Memory B cell (primary cell): ENCODE data around the gene DAPK2.
A peak's percentile ranks its signal among the peaks of the same experiment; 100 is the strongest.
"Not testable (repeated sequence)": the region's sequence is repeated elsewhere in the genome, so short reads cannot be mapped to it uniquely, and the experiment has no call there.

ENCODE experiments used
- ATAC-seq: fragments of 150-1000 bp; cut with Tn5 transposase; 2 replicates; pipeline ENCODE4 v1.10.0; 2021; ENCODE audit warnings: low read depth, mild to moderate bottlenecking, moderate library complexity
- DNase-seq, 2 donors: peaks; one replicate each; pipeline ENCODE4 v3.0.0; 2022; ENCODE audit warnings: low spot score in 2 of 2
- H3K27ac Mint-ChIP-seq: one replicate; pipeline ENCODE4 v1.8.0; 2022; ENCODE audit warnings: mild to moderate bottlenecking, moderate library complexity, mixed read lengths
- H3K27me3 Mint-ChIP-seq: one replicate; pipeline ENCODE4 v1.8.0; 2022; ENCODE audit warnings: mixed read lengths
- H3K36me3 Mint-ChIP-seq: one replicate; pipeline ENCODE4 v1.8.0; 2022; ENCODE audit warnings: mild to moderate bottlenecking, mixed read lengths
- H3K4me1 Mint-ChIP-seq: one replicate; pipeline ENCODE4 v1.8.0; 2022; ENCODE audit warnings: mixed read lengths
- H3K4me3 Mint-ChIP-seq: one replicate; pipeline ENCODE4 v1.8.0; 2022; ENCODE audit warnings: mild to moderate bottlenecking, moderate library complexity, mixed read lengths
- H3K9me3 Mint-ChIP-seq: one replicate; pipeline ENCODE4 v1.8.0; 2022; ENCODE audit warnings: mixed read lengths

The DAPK2 gene

GRCh38 chr15:64070965-64071851 is 24.9 kb upstream of the DAPK2 start:
- H3K27ac Mint-ChIP-seq, result peak overlapping the region; percentile 35
- no peak for ATAC-seq
- peaks cover 18% of the 10 kb centered on the region for H3K4me1 Mint-ChIP-seq
- DNase-seq, result no peak
- peaks cover 16% of the 10 kb centered on the region for H3K36me3 Mint-ChIP-seq
- no peak overlapping the region for H3K4me3 Mint-ChIP-seq
- H3K9me3 Mint-ChIP-seq, result no peaks in the 10 kb centered on the region
- no peaks in the 10 kb centered on the region for H3K27me3 Mint-ChIP-seq

GRCh38 chr15:64070106-64070505 is 23.8 kb upstream of the DAPK2 start:
- DNase-seq (no peak), ATAC-seq (no peak)
- Mint-ChIP-seq H3K36me3 (peaks cover 13% of the 10 kb centered on the region), H3K9me3 (no peaks in the 10 kb centered on the region), H3K27ac (peak overlapping the region; percentile 81), H3K4me1 (peaks cover 15% of the 10 kb centered on the region), H3K4me3 (no peak overlapping the region), H3K27me3 (no peaks in the 10 kb centered on the region)

- DNase-seq (no peak), ATAC-seq (no peak)
- no peak overlapping the region for H3K4me3 Mint-ChIP-seq
- H3K27me3 Mint-ChIP-seq, result no peaks in the 10 kb centered on the region
- H3K36me3 Mint-ChIP-seq, result peaks cover 9% of the 10 kb centered on the region
- H3K9me3 Mint-ChIP-seq, result no peaks in the 10 kb centered on the region
- H3K27ac Mint-ChIP-seq, result peak overlapping the region; percentile 11
- peaks cover 15% of the 10 kb centered on the region for H3K4me1 Mint-ChIP-seq
Measured at GRCh38 chr15:64068133-64068532, 21.8 kb upstream of the DAPK2 start.

- DNase-seq (peak; percentile 72 to 75), ATAC-seq (peak; percentile 81)
- Mint-ChIP-seq H3K4me1 (peaks cover 15% of the 10 kb centered on the region), H3K36me3 (peaks cover 9% of the 10 kb centered on the region), H3K27me3 (no peaks in the 10 kb centered on the region), H3K9me3 (no peaks in the 10 kb centered on the region), H3K4me3 (no peak overlapping the region), H3K27ac (peak overlapping the region; percentile 11)
Measured at GRCh38 chr15:64067564-64068030, 21.3 kb upstream of the DAPK2 start.

- H3K27me3 Mint-ChIP-seq, result no peaks in the 10 kb centered on the region
- ATAC-seq, result no peak
- H3K27ac Mint-ChIP-seq, result no peak overlapping the region
- peaks cover 2% of the 10 kb centered on the region for H3K36me3 Mint-ChIP-seq
- DNase-seq, result no peak
- no peak overlapping the region for H3K4me3 Mint-ChIP-seq
- H3K9me3 Mint-ChIP-seq, result no peaks in the 10 kb centered on the region
- H3K4me1 Mint-ChIP-seq, result peaks cover 15% of the 10 kb centered on the region
Measured at GRCh38 chr15:64066451-64066850, 20.2 kb upstream of the DAPK2 start.

- DNase-seq, result no peak
- Mint-ChIP-seq H3K27ac (no peak overlapping the region), H3K4me3 (no peak overlapping the region), H3K4me1 (no peaks in the 10 kb centered on the region), H3K36me3 (no peaks in the 10 kb centered on the region), H3K27me3 (no peaks in the 10 kb centered on the region), H3K9me3 (no peaks in the 10 kb centered on the region)
- ATAC-seq, result no peak
Measured at GRCh38 chr15:64060716-64061115, 14.4 kb upstream of the DAPK2 start.

- H3K27ac Mint-ChIP-seq, DNase-seq, H3K4me1 Mint-ChIP-seq, ATAC-seq, H3K4me3 Mint-ChIP-seq, H3K36me3 Mint-ChIP-seq, H3K27me3 Mint-ChIP-seq, H3K9me3 Mint-ChIP-seq: not testable (repeated sequence)
Measured at GRCh38 chr15:64059104-64059503, 12.8 kb upstream of the DAPK2 start.

- no peaks in the 10 kb centered on the region for H3K27me3 Mint-ChIP-seq
- ATAC-seq (no peak), DNase-seq (no peak)
- no peaks in the 10 kb centered on the region for H3K36me3 Mint-ChIP-seq
- no peak overlapping the region for H3K27ac Mint-ChIP-seq
- no peaks in the 10 kb centered on the region for H3K9me3 Mint-ChIP-seq
- no peak overlapping the region for H3K4me3 Mint-ChIP-seq
- H3K4me1 Mint-ChIP-seq, result no peaks in the 10 kb centered on the region
Measured at GRCh38 chr15:64058279-64058678, 12.0 kb upstream of the DAPK2 start.

- H3K4me1 Mint-ChIP-seq, H3K4me3 Mint-ChIP-seq, ATAC-seq, DNase-seq, H3K27me3 Mint-ChIP-seq, H3K27ac Mint-ChIP-seq, H3K9me3 Mint-ChIP-seq, H3K36me3 Mint-ChIP-seq: not testable (repeated sequence)
Measured at GRCh38 chr15:64053674-64054073, 7.4 kb upstream of the DAPK2 start.

- no peaks in the 10 kb centered on the region for H3K9me3 Mint-ChIP-seq
- no peaks in the 10 kb centered on the region for H3K36me3 Mint-ChIP-seq
- H3K27me3 Mint-ChIP-seq, result no peaks in the 10 kb centered on the region
- H3K4me1 Mint-ChIP-seq, result peaks cover 12% of the 10 kb centered on the region
- H3K27ac Mint-ChIP-seq, result no peak overlapping the region
- ATAC-seq, result no peak
- DNase-seq, result no peak
- H3K4me3 Mint-ChIP-seq, result no peak overlapping the region
Measured at GRCh38 chr15:64052925-64053491, 6.7 kb upstream of the DAPK2 start.

GRCh38 chr15:64051407-64052259 is 5.3 kb upstream of the DAPK2 start:
- Mint-ChIP-seq H3K27ac (no peak overlapping the region), H3K4me3 (no peak overlapping the region), H3K27me3 (no peaks in the 10 kb centered on the region), H3K9me3 (no peaks in the 10 kb centered on the region), H3K4me1 (peaks cover 19% of the 10 kb centered on the region), H3K36me3 (no peaks in the 10 kb centered on the region)
- ATAC-seq (no peak), DNase-seq (no peak)

GRCh38 chr15:64051093-64051402 is 4.8 kb upstream of the DAPK2 start:
- ATAC-seq (no peak), DNase-seq (no peak)
- Mint-ChIP-seq H3K36me3 (no peaks in the 10 kb centered on the region), H3K27me3 (no peaks in the 10 kb centered on the region), H3K9me3 (no peaks in the 10 kb centered on the region), H3K27ac (no peak overlapping the region), H3K4me1 (peaks cover 20% of the 10 kb centered on the region), H3K4me3 (no peak overlapping the region)

- Mint-ChIP-seq H3K4me1 (peaks cover 22% of the 10 kb centered on the region), H3K9me3 (no peaks in the 10 kb centered on the region), H3K27me3 (no peaks in the 10 kb centered on the region), H3K4me3 (no peak overlapping the region), H3K36me3 (no peaks in the 10 kb centered on the region), H3K27ac (no peak overlapping the region)
- ATAC-seq (no peak), DNase-seq (no peak)
Measured at GRCh38 chr15:64050281-64051092, 4.2 kb upstream of the DAPK2 start.
